ENCODE measurements around the gene SPANXA2.

DNA sequence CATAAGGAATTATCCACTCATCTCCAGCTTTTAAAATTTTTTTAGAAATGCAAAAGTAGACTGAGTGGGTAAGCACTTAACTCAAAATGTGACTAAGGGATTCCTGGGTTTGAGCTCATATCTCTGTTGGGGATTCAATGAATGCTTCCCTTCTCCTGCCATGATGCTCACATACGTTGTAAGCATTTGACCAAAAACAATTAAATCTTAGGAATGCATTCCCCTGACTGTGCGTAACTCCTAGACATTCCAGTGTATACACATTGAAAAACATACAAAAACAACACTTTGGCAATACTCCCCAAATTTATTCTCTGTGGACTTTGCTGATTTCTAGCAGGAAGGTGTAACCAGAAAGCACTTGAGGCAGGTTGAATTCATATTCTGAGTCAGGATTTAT lies 29.8 kb downstream of the SPANXA2 start:
- TF ChIP-seq EZH2 (IDR thresholded peaks at IDR 0.05; ENCODE audit: borderline replicate concordance, low read depth, low read length, poor library complexity, severe bottlenecking) = no peak
- TF ChIP-seq, protein P1, sequence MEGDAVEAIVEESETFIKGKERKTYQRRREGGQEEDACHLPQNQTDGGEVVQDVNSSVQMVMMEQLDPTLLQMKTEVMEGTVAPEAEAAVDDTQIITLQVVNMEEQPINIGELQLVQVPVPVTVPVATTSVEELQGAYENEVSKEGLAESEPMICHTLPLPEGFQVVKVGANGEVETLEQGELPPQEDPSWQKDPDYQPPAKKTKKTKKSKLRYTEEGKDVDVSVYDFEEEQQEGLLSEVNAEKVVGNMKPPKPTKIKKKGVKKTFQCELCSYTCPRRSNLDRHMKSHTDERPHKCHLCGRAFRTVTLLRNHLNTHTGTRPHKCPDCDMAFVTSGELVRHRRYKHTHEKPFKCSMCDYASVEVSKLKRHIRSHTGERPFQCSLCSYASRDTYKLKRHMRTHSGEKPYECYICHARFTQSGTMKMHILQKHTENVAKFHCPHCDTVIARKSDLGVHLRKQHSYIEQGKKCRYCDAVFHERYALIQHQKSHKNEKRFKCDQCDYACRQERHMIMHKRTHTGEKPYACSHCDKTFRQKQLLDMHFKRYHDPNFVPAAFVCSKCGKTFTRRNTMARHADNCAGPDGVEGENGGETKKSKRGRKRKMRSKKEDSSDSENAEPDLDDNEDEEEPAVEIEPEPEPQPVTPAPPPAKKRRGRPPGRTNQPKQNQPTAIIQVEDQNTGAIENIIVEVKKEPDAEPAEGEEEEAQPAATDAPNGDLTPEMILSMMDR (conservative IDR thresholded peaks at IDR 0.05; ENCODE audit: low read depth, low read length) = no peak
